Prostate gland (tissue), 2 donors: Measurements from ENCODE around the gene EIF3L.

ENCODE experiments used
- POLR2A ChIP-seq: fragments of 450-650 bp; IDR thresholded peaks from one replicate; pipeline ENCODE4 v1.6.1; 2016; ENCODE audit warnings: antibody characterized with exemption, mild to moderate bottlenecking
- POLR2AphosphoS5 ChIP-seq: sonication (generic); formaldehyde crosslinking; IDR thresholded peaks from one replicate; pipeline ENCODE4 v1.6.1; 2017; ENCODE audit warnings: antibody characterized with exemption
- TF ChIP-seq, protein P1 (sequence below), 4 experiments: fragments of 200-600 bp in 2 of 4; fragments of 450-650 bp in 2 of 4; sonication (generic) in 2 of 4; IDR thresholded peaks; 1 replicate in 3 of 4; 2 replicates in 1 of 4; pipeline ENCODE4 v1.5.1; 2016 to 2019; ENCODE audit warnings: antibody characterized with exemption in 4 of 4, mild to moderate bottlenecking in 2 of 4, moderate library complexity in 2 of 4

DNA sequence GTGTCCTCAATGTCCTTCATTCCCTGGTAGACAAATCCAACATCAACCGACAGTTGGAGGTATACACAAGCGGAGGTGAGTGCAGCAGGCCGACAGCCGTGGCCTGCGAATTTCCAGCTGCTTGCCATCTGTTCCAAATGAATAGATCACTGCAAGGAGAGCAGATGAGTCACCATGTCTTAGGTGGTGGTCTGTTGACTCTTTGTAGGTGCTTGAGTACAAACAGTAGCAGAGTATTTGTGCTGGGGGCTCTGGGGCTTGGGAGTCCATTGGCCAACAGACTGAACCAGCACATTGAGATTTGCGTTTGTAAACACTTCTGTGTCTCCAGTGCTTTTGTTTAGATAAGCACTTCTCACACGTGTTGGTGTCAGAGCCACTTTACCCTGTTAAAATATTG lies 21.1 kb downstream of the EIF3L start:
- TF ChIP-seq, protein P1, sequence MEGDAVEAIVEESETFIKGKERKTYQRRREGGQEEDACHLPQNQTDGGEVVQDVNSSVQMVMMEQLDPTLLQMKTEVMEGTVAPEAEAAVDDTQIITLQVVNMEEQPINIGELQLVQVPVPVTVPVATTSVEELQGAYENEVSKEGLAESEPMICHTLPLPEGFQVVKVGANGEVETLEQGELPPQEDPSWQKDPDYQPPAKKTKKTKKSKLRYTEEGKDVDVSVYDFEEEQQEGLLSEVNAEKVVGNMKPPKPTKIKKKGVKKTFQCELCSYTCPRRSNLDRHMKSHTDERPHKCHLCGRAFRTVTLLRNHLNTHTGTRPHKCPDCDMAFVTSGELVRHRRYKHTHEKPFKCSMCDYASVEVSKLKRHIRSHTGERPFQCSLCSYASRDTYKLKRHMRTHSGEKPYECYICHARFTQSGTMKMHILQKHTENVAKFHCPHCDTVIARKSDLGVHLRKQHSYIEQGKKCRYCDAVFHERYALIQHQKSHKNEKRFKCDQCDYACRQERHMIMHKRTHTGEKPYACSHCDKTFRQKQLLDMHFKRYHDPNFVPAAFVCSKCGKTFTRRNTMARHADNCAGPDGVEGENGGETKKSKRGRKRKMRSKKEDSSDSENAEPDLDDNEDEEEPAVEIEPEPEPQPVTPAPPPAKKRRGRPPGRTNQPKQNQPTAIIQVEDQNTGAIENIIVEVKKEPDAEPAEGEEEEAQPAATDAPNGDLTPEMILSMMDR (IDR thresholded peaks at IDR 0.05): no peak
- TF ChIP-seq POLR2A: no peak
- no peak for TF ChIP-seq POLR2AphosphoS5
